Measurements from ENCODE around the gene IVNS1ABP.
A peak's percentile ranks its signal among the peaks of the same experiment; 100 is the strongest.

Gene IVNS1ABP

GRCh38 chr1:185291159-185291558, 25.9 kb downstream of the IVNS1ABP start:
- peaks cover 18% of the 10 kb centered on the region for H3K4me1 Mint-ChIP-seq
- ATAC-seq (no peak), DNase-seq (ENCODE audit: low spot score in 2 of 2) (no peak)
- no peak overlapping the region for H3K4me3 Mint-ChIP-seq
- no peaks in the 10 kb centered on the region for H3K9me3 Mint-ChIP-seq
- H3K27ac Mint-ChIP-seq: no peak overlapping the region
- peaks cover 70% of the 10 kb centered on the region for H3K36me3 Mint-ChIP-seq

GRCh38 chr1:185289880-185290279, 27.2 kb downstream of the IVNS1ABP start:
- ATAC-seq (no peak), DNase-seq (ENCODE audit: low spot score in 2 of 2) (no peak)
- Mint-ChIP-seq H3K27ac (no peak overlapping the region), H3K4me3 (no peak overlapping the region), H3K4me1 (peaks cover 18% of the 10 kb centered on the region), H3K9me3 (no peaks in the 10 kb centered on the region), H3K36me3 (peaks cover 57% of the 10 kb centered on the region)

GRCh38 chr1:185288435-185288834, 28.6 kb downstream of the IVNS1ABP start:
- H3K36me3 Mint-ChIP-seq: peaks cover 48% of the 10 kb centered on the region
- H3K9me3 Mint-ChIP-seq: no peaks in the 10 kb centered on the region
- no peak overlapping the region for H3K4me3 Mint-ChIP-seq
- H3K4me1 Mint-ChIP-seq: peaks cover 18% of the 10 kb centered on the region
- DNase-seq (ENCODE audit: low spot score in 2 of 2): no peak
- no peak overlapping the region for H3K27ac Mint-ChIP-seq
- ATAC-seq: no peak

GRCh38 chr1:185287451-185287850, 29.6 kb downstream of the IVNS1ABP start:
- no peak for DNase-seq (ENCODE audit: low spot score in 2 of 2)

GRCh38 chr1:185284533-185285276, 32.3 kb downstream of the IVNS1ABP start:
- H3K9me3 Mint-ChIP-seq: no peaks in the 10 kb centered on the region
- DNase-seq (ENCODE audit: low spot score in 2 of 2) (no peak), ATAC-seq (peak; percentile 11)
- H3K36me3 Mint-ChIP-seq: peaks cover 33% of the 10 kb centered on the region
- no peak overlapping the region for H3K4me3 Mint-ChIP-seq
- H3K27ac Mint-ChIP-seq: peak overlapping the region; percentile 50
- peaks cover 37% of the 10 kb centered on the region for H3K4me1 Mint-ChIP-seq

More at GRCh38 chr1:185287451-185287850, 29.6 kb downstream of the IVNS1ABP start:
- no peak overlapping the region for H3K27ac Mint-ChIP-seq
- ATAC-seq: peak; percentile 76
- H3K9me3 Mint-ChIP-seq: no peaks in the 10 kb centered on the region
- H3K36me3 Mint-ChIP-seq: peaks cover 38% of the 10 kb centered on the region
- H3K4me3 Mint-ChIP-seq: no peak overlapping the region
- H3K4me1 Mint-ChIP-seq: peaks cover 18% of the 10 kb centered on the region

- Mint-ChIP-seq H3K27ac (no peak overlapping the region), H3K4me3 (no peak overlapping the region), H3K4me1 (peaks cover 40% of the 10 kb centered on the region), H3K36me3 (peaks cover 27% of the 10 kb centered on the region), H3K9me3 (no peaks in the 10 kb centered on the region)
- no peak for DNase-seq (ENCODE audit: low spot score in 2 of 2)
- no peak for ATAC-seq
Observed at GRCh38 chr1:185284116-185284515, 32.9 kb downstream of the IVNS1ABP start.

GRCh38 chr1:185281245-185281644, 35.8 kb downstream of the IVNS1ABP start:
- Mint-ChIP-seq H3K27ac (peak overlapping the region; percentile 84), H3K36me3 (peaks cover 10% of the 10 kb centered on the region), H3K4me1 (peaks cover 29% of the 10 kb centered on the region), H3K9me3 (no peaks in the 10 kb centered on the region), H3K4me3 (peak overlapping the region; percentile 32)
- DNase-seq (ENCODE audit: low spot score in 2 of 2): no peak
- peak; percentile 82 for ATAC-seq

GRCh38 chr1:185280589-185280988, 36.5 kb downstream of the IVNS1ABP start:
- Mint-ChIP-seq H3K4me3 (no peak overlapping the region), H3K36me3 (peaks cover 10% of the 10 kb centered on the region), H3K27ac (peak overlapping the region; percentile 84), H3K4me1 (peaks cover 29% of the 10 kb centered on the region), H3K9me3 (no peaks in the 10 kb centered on the region)
- no peak for ATAC-seq
- no peak for DNase-seq (ENCODE audit: low spot score in 2 of 2)

- DNase-seq (ENCODE audit: low spot score in 2 of 2) (no peak), ATAC-seq (no peak)
- H3K36me3 Mint-ChIP-seq: peaks cover 10% of the 10 kb centered on the region
- H3K4me1 Mint-ChIP-seq: peaks cover 29% of the 10 kb centered on the region
- peak overlapping the region; percentile 84 for H3K27ac Mint-ChIP-seq
- no peak overlapping the region for H3K4me3 Mint-ChIP-seq
- no peaks in the 10 kb centered on the region for H3K9me3 Mint-ChIP-seq
Observed at GRCh38 chr1:185279571-185279970, 37.5 kb downstream of the IVNS1ABP start.

- no peak overlapping the region for H3K27ac Mint-ChIP-seq
- H3K4me1 Mint-ChIP-seq: no peaks in the 10 kb centered on the region
Observed at GRCh38 chr1:185271921-185272320, 45.1 kb downstream of the IVNS1ABP start.

GRCh38 chr1:185268352-185268751, 48.7 kb downstream of the IVNS1ABP start:
- ATAC-seq (no peak), DNase-seq (ENCODE audit: low spot score in 2 of 2) (no peak)
- H3K9me3 Mint-ChIP-seq: no peaks in the 10 kb centered on the region
- no peak overlapping the region for H3K27ac Mint-ChIP-seq
- H3K4me3 Mint-ChIP-seq: no peak overlapping the region
- H3K4me1 Mint-ChIP-seq: no peaks in the 10 kb centered on the region
- no peaks in the 10 kb centered on the region for H3K36me3 Mint-ChIP-seq

More at GRCh38 chr1:185271921-185272320, 45.1 kb downstream of the IVNS1ABP start:
- Mint-ChIP-seq H3K36me3 (no peaks in the 10 kb centered on the region), H3K9me3 (no peaks in the 10 kb centered on the region), H3K4me3 (no peak overlapping the region)
- no peak for ATAC-seq
- no peak for DNase-seq (ENCODE audit: low spot score in 2 of 2)

- no peak overlapping the region for H3K27ac Mint-ChIP-seq
Observed at GRCh38 chr1:185267701-185268100, 49.3 kb downstream of the IVNS1ABP start.

GRCh38 chr1:185267301-185267700, 49.7 kb downstream of the IVNS1ABP start:
- Mint-ChIP-seq H3K36me3 (no peaks in the 10 kb centered on the region), H3K9me3 (no peaks in the 10 kb centered on the region), H3K4me1 (no peaks in the 10 kb centered on the region), H3K27ac (no peak overlapping the region), H3K4me3 (no peak overlapping the region)
- DNase-seq (ENCODE audit: low spot score in 2 of 2) (no peak), ATAC-seq (no peak)

More at GRCh38 chr1:185267701-185268100, 49.3 kb downstream of the IVNS1ABP start:
- no peaks in the 10 kb centered on the region for H3K9me3 Mint-ChIP-seq
- ATAC-seq (no peak), DNase-seq (ENCODE audit: low spot score in 2 of 2) (no peak)
- H3K4me3 Mint-ChIP-seq: no peak overlapping the region
- no peaks in the 10 kb centered on the region for H3K36me3 Mint-ChIP-seq
- no peaks in the 10 kb centered on the region for H3K4me1 Mint-ChIP-seq

GRCh38 chr1:185265314-185265713, 51.7 kb downstream of the IVNS1ABP start:
- Mint-ChIP-seq H3K9me3 (no peaks in the 10 kb centered on the region), H3K4me3 (no peak overlapping the region), H3K4me1 (no peaks in the 10 kb centered on the region), H3K27ac (no peak overlapping the region), H3K36me3 (no peaks in the 10 kb centered on the region)
- ATAC-seq (no peak), DNase-seq (ENCODE audit: low spot score in 2 of 2) (no peak)

- DNase-seq (ENCODE audit: low spot score in 2 of 2): no peak
- Mint-ChIP-seq H3K9me3 (no peaks in the 10 kb centered on the region), H3K4me3 (no peak overlapping the region), H3K4me1 (no peaks in the 10 kb centered on the region), H3K36me3 (no peaks in the 10 kb centered on the region), H3K27ac (no peak overlapping the region)
- no peak for ATAC-seq
Observed at GRCh38 chr1:185263780-185264179, 53.3 kb downstream of the IVNS1ABP start.

- no peak for ATAC-seq
Observed at GRCh38 chr1:185263292-185263691, 53.8 kb downstream of the IVNS1ABP start.

More at GRCh38 chr1:185263292-185263691, 53.8 kb downstream of the IVNS1ABP start:
- no peaks in the 10 kb centered on the region for H3K36me3 Mint-ChIP-seq
- H3K27ac Mint-ChIP-seq: no peak overlapping the region
- H3K4me1 Mint-ChIP-seq: no peaks in the 10 kb centered on the region
- no peak overlapping the region for H3K4me3 Mint-ChIP-seq
- DNase-seq (ENCODE audit: low spot score in 2 of 2): no peak
- H3K9me3 Mint-ChIP-seq: no peaks in the 10 kb centered on the region
